ENCODE data around the gene FGFR3.

DNA sequence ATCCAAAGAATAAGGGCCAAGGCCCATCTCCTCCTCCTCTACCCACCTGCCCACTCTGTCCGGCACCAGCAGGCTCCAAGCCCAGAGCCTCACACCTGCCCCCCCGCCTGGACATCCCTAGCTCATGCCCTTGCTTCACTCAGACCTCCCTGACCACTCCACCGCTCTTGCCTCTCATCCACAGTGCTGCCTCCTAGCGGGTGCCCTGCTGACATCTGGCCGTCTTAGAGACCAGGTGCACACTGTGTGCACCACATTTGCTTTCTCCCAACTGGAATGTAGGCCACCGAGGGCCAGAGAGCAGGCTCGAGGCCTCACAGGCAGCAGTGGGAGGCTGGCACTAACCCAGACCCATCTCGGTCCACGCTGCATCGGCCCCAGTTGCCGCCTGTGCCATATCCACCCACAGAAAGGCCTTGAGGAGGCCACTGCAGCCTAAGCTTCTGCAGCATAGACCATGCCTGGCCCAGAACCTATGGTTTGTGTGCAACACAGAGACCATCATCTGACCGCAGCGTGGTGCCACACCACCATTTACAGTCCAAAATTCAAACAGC lies 49.3 kb downstream of the FGFR3 start:
- TF ChIP-seq POLR2A (IDR thresholded peaks at IDR 0.05) = no peak
- TF ChIP-seq, protein P1, sequence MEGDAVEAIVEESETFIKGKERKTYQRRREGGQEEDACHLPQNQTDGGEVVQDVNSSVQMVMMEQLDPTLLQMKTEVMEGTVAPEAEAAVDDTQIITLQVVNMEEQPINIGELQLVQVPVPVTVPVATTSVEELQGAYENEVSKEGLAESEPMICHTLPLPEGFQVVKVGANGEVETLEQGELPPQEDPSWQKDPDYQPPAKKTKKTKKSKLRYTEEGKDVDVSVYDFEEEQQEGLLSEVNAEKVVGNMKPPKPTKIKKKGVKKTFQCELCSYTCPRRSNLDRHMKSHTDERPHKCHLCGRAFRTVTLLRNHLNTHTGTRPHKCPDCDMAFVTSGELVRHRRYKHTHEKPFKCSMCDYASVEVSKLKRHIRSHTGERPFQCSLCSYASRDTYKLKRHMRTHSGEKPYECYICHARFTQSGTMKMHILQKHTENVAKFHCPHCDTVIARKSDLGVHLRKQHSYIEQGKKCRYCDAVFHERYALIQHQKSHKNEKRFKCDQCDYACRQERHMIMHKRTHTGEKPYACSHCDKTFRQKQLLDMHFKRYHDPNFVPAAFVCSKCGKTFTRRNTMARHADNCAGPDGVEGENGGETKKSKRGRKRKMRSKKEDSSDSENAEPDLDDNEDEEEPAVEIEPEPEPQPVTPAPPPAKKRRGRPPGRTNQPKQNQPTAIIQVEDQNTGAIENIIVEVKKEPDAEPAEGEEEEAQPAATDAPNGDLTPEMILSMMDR (IDR thresholded peaks at IDR 0.05) = no peak
- TF ChIP-seq EP300 (IDR thresholded peaks at IDR 0.05) = no peak
- TF ChIP-seq POLR2AphosphoS5 (IDR thresholded peaks at IDR 0.05) = no peak
